Natural killer cell treated with Interleukin-12 subunit alpha and Interleukin-12 subunit beta and Interleukin-15 and Interleukin-18, amount 100 ng/mL, for 72 hours (primary cell): ENCODE data around the gene CRYBG1. TPM values are rescaled to one million over a fixed set of nuclear protein-coding genes. Genes with fewer than 3 reads are reported as not detected.
A peak's percentile ranks its signal among the peaks of the same experiment; 100 is the strongest.

Source experiments
- ATAC-seq, 2 donors: fragments of 150-1000 bp; cut with Tn5 transposase in 1 of 2; sonication (Bioruptor Pico), chemical (Tn5 transposase) in 1 of 2; 2 replicates each; pipeline ENCODE4 v1.10.0; 2021
- DNase-seq: peaks from one replicate; pipeline ENCODE4 v3.0.0; 2022; ENCODE audit warnings: low spot score
- H3K27ac Mint-ChIP-seq, 2 donors: 1 replicate in 1 of 2; 2 replicates in 1 of 2; pipeline ENCODE4 v1.8.0; 2022; ENCODE audit warnings: mixed read lengths in 2 of 2, mild to moderate bottlenecking in 1 of 2, moderate library complexity in 1 of 2
- H3K27me3 Mint-ChIP-seq, 2 donors: 1 replicate in 1 of 2; 2 replicates in 1 of 2; pipeline ENCODE4 v1.8.0; 2022; ENCODE audit warnings: mixed read lengths in 2 of 2
- H3K36me3 Mint-ChIP-seq: one replicate; pipeline ENCODE4 v1.8.0; 2022; ENCODE audit warnings: mixed read lengths
- H3K4me1 Mint-ChIP-seq, 2 donors: 1 replicate in 1 of 2; 2 replicates in 1 of 2; pipeline ENCODE4 v1.8.0; 2022; ENCODE audit warnings: low read depth in 2 of 2, mixed read lengths in 2 of 2, mild to moderate bottlenecking in 1 of 2
- H3K4me3 Mint-ChIP-seq: one replicate; pipeline ENCODE4 v1.8.0; 2022; ENCODE audit warnings: mixed read lengths
- H3K9me3 Mint-ChIP-seq: 2 replicates; pipeline ENCODE4 v1.8.0; 2022; ENCODE audit warnings: mixed read lengths
- total RNA-seq, 2 donors: library from RNA; stranded (reverse); gene quantifications; one replicate each; pipeline ENCODE4 v1.2.3, GENCODE V29; 2022

The CRYBG1 gene
- total RNA-seq, 2 donors from 2014 or later, result 5.8 to 17.0 TPM

DNA sequence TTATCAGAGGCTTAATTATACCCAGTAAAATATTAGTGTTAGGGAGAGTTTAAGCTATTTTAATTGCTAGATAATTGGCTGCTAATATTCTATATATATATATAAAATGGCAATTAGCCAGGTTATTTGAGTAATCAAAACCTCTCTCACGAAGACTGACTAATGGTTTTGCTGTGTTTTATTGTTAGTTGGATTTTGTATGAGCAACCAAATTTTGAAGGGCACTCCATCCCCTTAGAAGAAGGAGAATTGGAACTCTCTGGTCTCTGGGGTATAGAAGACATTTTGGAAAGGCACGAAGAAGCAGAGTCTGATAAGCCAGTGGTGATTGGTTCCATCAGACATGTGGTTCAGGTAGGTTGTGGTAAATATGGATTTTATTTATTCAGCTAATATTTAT is 166.6 kb downstream of the CRYBG1 start:
- Mint-ChIP-seq H3K9me3 (no peaks in the 10 kb centered on the region), H3K27me3 (no peaks in the 10 kb centered on the region), H3K36me3 (peaks cover 13% of the 10 kb centered on the region), H3K4me1 (peaks cover 15 to 46% of the 10 kb centered on the region in 2 donors), H3K4me3 (no peak overlapping the region), H3K27ac (no peak overlapping the region)
- DNase-seq (no peak), ATAC-seq (no peak)

DNA sequence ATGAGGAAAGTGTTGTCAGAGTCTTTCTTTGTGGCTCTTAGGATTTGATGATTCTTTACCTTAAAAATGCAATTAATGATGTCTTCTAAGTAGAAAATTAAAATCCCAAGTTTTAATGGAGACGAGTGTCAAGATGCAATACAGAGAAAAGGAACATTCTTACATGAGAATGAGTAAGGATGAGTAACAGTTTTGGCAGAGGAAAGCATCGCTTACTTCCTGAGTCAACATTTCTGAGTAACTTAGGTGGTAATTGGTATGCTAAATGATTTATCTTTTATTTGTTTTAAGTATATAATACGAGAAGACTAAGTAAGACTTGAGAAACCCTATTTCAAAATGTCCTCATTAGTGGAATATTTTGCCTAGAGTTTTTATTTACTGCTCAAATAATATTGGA is 167.5 kb downstream of the CRYBG1 start:
- peak overlapping the region; percentile 41 for H3K4me3 Mint-ChIP-seq
- H3K9me3 Mint-ChIP-seq, result no peaks in the 10 kb centered on the region
- H3K27ac Mint-ChIP-seq, result peak overlapping the region in 1 of 2 donors; percentile 36
- H3K4me1 Mint-ChIP-seq, result peaks cover 12 to 48% of the 10 kb centered on the region in 2 donors
- no peaks in the 10 kb centered on the region for H3K27me3 Mint-ChIP-seq
- DNase-seq (no peak), ATAC-seq (no peak)
- H3K36me3 Mint-ChIP-seq, result peaks cover 16% of the 10 kb centered on the region

DNA sequence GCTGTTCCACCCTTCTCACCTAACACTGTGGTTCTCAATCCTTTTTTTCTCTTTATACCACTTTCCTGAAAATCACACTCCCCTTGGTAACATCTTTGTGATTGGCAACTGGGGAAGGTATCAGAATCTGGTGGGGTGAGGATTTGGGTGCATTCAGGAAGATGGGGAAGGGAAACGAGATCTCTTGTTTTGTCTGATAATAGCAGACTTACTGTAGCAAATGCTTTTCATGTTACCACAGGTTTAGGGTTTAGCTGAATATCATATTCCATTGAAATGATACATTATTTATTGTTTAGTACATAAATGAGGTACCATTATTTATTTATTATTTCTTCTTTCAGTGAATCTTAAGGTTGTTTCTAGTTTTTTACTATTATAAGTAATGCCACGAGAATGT is 168.0 kb downstream of the CRYBG1 start:
- no peak overlapping the region for H3K4me3 Mint-ChIP-seq
- ATAC-seq (no peak), DNase-seq (no peak)
- H3K27me3 Mint-ChIP-seq, result peaks cover 0 to 2% of the 10 kb centered on the region in 2 donors
- H3K4me1 Mint-ChIP-seq, result peaks cover 18 to 48% of the 10 kb centered on the region in 2 donors
- H3K9me3 Mint-ChIP-seq, result no peaks in the 10 kb centered on the region
- H3K36me3 Mint-ChIP-seq, result peaks cover 21% of the 10 kb centered on the region
- H3K27ac Mint-ChIP-seq, result peak overlapping the region in 1 of 2 donors; percentile 36

DNA sequence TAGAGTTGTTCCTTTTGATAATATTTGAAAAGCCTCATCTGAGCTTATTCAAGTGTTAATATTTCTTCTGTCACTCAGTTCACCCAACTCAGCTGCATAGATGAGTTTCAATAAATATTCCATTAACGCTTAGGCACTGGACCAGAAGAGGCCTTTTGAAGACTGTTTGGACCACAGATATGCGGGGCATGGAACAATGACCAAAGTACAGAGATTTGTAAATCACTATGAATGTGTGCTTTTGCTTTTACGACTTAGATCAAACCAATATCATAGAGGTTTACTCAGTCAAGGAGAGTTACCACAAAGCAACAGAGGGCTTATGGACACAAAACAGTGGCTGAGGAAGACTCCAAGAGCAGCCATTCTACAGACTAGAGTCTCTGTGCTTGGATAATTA is 168.9 kb downstream of the CRYBG1 start:
- peaks cover 24 to 48% of the 10 kb centered on the region in 2 donors for H3K4me1 Mint-ChIP-seq
- peaks cover 27% of the 10 kb centered on the region for H3K36me3 Mint-ChIP-seq
- no peak overlapping the region for H3K4me3 Mint-ChIP-seq

DNA sequence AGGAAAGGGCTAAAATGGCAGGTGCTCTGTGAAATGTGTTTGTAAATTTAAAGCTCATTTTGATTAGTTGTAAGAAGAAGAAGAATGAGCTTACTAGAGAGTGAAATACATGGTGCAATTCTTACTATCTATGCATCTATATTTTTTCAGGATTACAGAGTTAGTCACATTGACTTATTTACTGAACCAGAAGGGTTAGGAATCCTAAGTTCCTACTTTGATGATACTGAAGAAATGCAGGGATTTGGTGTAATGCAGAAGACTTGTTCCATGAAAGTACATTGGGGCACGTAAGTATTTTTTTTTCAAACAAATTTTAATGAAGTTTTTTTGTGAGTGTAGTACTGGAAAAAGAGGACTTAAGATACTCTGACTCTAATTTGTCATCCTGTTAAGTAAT is 169.5 kb downstream of the CRYBG1 start:
- no peak overlapping the region for H3K27ac Mint-ChIP-seq
- H3K9me3 Mint-ChIP-seq, result no peaks in the 10 kb centered on the region
- DNase-seq, result no peak
- H3K36me3 Mint-ChIP-seq, result peaks cover 27% of the 10 kb centered on the region
- no peak for ATAC-seq
- H3K4me1 Mint-ChIP-seq, result peaks cover 26 to 48% of the 10 kb centered on the region in 2 donors
- H3K4me3 Mint-ChIP-seq, result no peak overlapping the region
- peaks cover 0 to 3% of the 10 kb centered on the region in 2 donors for H3K27me3 Mint-ChIP-seq

More for the DNA sequence above, 168.9 kb downstream of the CRYBG1 start:
- DNase-seq (no peak), ATAC-seq (no peak)
- Mint-ChIP-seq H3K27me3 (peaks cover 0 to 3% of the 10 kb centered on the region in 2 donors), H3K27ac (no peak overlapping the region), H3K9me3 (no peaks in the 10 kb centered on the region)

DNA sequence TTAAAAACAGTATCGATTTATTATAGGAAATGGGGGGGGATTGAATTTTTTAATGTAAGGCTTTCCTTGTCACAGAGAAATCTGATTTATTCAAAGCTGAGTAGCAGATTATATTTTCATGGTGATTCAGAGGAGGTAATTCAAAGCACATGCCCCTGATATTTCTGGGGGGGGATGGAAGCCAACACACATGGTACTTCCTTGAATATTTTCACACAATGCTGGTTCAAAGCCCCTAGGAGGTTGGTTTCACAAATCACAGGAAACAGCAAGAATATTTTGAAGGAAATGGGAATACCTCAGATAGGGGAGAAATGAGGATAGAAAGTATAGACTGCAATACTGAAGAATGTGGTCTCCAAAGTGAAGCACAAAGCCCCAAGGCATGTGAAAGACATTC is 170.0 kb downstream of the CRYBG1 start:
- Mint-ChIP-seq H3K4me1 (peaks cover 25 to 48% of the 10 kb centered on the region in 2 donors), H3K4me3 (no peak overlapping the region), H3K36me3 (peaks cover 27% of the 10 kb centered on the region), H3K9me3 (no peaks in the 10 kb centered on the region), H3K27ac (no peak overlapping the region), H3K27me3 (peaks cover 0 to 3% of the 10 kb centered on the region in 2 donors)
- no peak for ATAC-seq
- DNase-seq, result no peak

DNA sequence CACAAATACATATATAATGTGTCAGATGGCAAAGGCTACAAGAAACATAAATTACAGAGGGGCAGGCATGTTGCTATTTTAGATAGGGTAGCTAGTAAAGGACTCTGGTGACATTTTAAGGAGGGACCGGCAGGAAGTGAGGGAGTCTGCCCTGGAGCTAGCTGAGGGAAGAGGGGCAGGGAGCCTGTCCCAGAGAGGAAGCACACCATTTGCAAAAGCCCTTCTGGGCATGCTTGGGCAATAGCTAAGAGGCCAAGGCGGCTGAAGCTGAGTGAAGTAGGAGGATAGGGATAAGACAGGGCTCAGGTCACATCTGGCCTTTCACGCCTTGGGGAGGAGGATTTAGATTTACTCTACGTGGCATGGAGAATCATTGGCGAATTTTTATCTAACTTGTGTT is 172.5 kb downstream of the CRYBG1 start:
- H3K27ac Mint-ChIP-seq, result peak overlapping the region in 1 of 2 donors; percentile 79

DNA sequence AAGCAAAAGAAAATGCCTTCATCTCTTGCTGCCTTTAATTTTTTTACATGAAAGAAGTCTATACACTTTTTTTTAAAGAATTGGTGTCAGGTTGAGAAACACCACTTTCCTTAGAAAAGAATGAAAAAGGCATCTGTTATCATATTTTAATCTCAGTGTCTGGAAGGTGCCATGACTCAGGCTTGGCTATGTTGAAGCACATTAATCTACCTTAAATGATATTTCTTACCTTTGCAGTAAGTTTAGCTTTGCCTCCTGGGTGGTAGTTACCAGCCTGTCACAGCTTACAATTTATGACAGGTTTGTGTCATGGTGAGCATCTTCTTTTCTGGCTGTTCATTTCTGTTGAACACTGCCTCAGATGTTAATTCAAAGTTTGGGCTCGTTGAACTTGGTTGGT is 173.5 kb downstream of the CRYBG1 start:
- ATAC-seq (no peak), DNase-seq (no peak)
- Mint-ChIP-seq H3K9me3 (no peaks in the 10 kb centered on the region), H3K4me1 (peaks cover 40 to 57% of the 10 kb centered on the region in 2 donors), H3K4me3 (peak overlapping the region; percentile 78), H3K27me3 (peaks cover 0 to 3% of the 10 kb centered on the region in 2 donors), H3K27ac (peak overlapping the region; percentile 62 to 79), H3K36me3 (peaks cover 27% of the 10 kb centered on the region)

More for the DNA sequence above, 172.5 kb downstream of the CRYBG1 start:
- H3K4me3 Mint-ChIP-seq, result peak overlapping the region; percentile 78
- peaks cover 38 to 59% of the 10 kb centered on the region in 2 donors for H3K4me1 Mint-ChIP-seq
- no peaks in the 10 kb centered on the region for H3K9me3 Mint-ChIP-seq
- H3K27me3 Mint-ChIP-seq, result peaks cover 0 to 3% of the 10 kb centered on the region in 2 donors
- peaks cover 27% of the 10 kb centered on the region for H3K36me3 Mint-ChIP-seq
- no peak for ATAC-seq
- DNase-seq, result no peak

DNA sequence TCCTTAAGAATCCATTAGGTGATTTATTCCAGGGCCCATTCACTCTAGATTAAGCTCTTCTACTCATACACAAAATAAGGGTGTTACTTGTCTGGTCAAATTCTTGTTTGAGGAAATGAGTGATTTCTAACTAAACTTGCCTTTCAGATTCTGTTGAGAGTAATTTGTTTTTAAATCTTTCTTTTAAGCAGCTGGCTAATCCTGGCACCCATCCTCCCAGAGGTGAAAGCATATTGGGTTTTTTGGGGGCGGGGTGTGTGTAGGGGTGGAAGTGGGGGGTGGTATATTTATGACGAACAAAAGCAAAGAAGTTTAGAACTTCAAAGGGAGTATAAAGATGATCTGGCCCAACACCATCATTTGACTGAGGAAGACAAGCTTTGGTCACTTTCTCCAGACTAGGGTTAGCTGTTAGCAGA is 174.1 kb downstream of the CRYBG1 start:
- no peaks in the 10 kb centered on the region for H3K9me3 Mint-ChIP-seq

DNA sequence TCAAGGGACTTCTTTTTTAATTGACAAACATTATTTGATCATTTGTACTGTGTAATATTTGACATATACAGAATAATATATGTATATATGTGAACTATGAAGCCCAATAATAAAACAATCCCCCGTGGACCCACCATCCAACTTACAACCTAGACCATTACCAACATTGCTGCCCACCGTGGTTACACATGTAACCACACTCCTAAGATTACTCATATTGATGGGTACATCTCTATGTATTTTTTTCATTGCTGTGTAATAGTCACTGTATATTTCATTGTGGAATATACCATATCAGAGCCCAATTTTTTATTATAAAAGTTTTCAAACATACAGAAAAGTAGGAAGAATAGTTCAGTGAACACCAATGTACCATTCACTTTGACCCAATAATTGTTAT is 174.5 kb downstream of the CRYBG1 start:
- Mint-ChIP-seq H3K9me3 (no peaks in the 10 kb centered on the region), H3K36me3 (peaks cover 20% of the 10 kb centered on the region), H3K27me3 (peaks cover 0 to 3% of the 10 kb centered on the region in 2 donors), H3K27ac (peak overlapping the region; percentile 62 to 79), H3K4me1 (peaks cover 40 to 57% of the 10 kb centered on the region in 2 donors), H3K4me3 (peak overlapping the region; percentile 76)
- ATAC-seq (peak; percentile 60 to 73), DNase-seq (no peak)

More for the DNA sequence above, 174.1 kb downstream of the CRYBG1 start:
- Mint-ChIP-seq H3K4me3 (peak overlapping the region; percentile 76), H3K27ac (peak overlapping the region; percentile 62 to 79), H3K4me1 (peaks cover 40 to 57% of the 10 kb centered on the region in 2 donors), H3K27me3 (peaks cover 0 to 3% of the 10 kb centered on the region in 2 donors), H3K36me3 (peaks cover 24% of the 10 kb centered on the region)
- DNase-seq, result no peak
- ATAC-seq, result peak; percentile 68 to 84

DNA sequence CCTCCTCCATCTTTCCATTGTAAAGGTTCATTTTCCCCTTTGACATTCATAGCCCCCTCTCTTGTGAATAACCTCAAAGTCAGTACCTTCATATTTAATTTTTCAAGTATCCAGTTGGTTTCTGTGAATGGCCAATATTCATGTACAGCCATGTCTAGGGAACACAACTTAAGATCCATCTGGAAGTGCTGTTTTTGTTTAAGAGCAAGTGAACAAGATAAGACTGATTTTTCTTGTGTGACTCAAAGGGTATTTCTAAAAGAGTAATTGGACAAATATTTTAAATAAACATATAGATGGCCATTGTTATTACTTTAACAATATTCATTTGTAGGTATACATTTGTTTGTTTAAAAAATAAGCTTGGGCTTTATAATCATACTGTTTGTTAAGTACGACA is 175.8 kb downstream of the CRYBG1 start:
- H3K36me3 Mint-ChIP-seq, result peaks cover 15% of the 10 kb centered on the region
- ATAC-seq (no peak), DNase-seq (no peak)
- peak overlapping the region; percentile 74 to 76 for H3K27ac Mint-ChIP-seq
- H3K4me1 Mint-ChIP-seq, result peaks cover 40 to 57% of the 10 kb centered on the region in 2 donors
- H3K27me3 Mint-ChIP-seq, result peaks cover 0 to 3% of the 10 kb centered on the region in 2 donors
- H3K4me3 Mint-ChIP-seq, result peak overlapping the region; percentile 43
- H3K9me3 Mint-ChIP-seq, result no peaks in the 10 kb centered on the region

DNA sequence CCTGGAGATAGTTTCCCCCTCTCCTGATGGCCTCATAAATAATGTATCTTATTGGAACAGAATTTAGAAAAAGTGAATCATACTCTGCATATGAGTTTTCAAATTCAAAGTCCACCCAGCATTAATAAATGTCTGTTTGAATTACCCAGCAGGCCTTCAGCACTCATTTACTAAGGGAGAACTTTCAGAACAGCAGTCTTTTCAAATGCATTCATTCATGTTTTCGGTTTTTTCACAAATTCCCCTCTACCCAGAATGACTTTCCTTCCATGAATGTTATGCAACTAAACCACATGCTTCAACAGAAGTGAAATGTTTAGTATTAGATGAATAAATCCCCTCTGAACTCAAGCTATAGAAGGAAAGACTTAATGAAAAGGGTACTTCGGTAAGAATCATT is 176.3 kb downstream of the CRYBG1 start:
- peaks cover 40 to 57% of the 10 kb centered on the region in 2 donors for H3K4me1 Mint-ChIP-seq
- peaks cover 0 to 3% of the 10 kb centered on the region in 2 donors for H3K27me3 Mint-ChIP-seq
- no peak for DNase-seq
- H3K36me3 Mint-ChIP-seq, result peaks cover 13% of the 10 kb centered on the region
- peak overlapping the region; percentile 74 to 76 for H3K27ac Mint-ChIP-seq
- peak in 1 of 2 donors; percentile 56 for ATAC-seq
- peak overlapping the region; percentile 73 for H3K4me3 Mint-ChIP-seq
- H3K9me3 Mint-ChIP-seq, result no peaks in the 10 kb centered on the region

DNA sequence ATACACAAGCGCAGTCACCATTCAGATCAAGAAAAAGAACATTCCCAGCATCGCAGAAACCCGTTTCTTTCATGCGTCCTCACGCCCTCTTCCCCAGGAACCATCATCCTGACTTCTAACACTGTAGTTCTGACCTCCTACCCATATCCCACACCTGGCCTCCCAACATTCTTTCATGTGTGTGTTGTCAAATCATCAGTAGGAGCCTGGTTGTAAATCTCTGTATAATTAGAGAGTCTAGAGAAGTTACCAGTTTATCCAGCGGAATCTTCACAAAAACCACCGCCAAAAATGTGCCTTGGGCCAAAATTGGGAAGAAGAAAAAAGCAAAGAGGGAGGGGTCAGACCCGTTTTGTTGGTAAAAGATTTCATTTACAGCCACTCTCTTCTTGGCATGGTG is 177.1 kb downstream of the CRYBG1 start:
- no peaks in the 10 kb centered on the region for H3K9me3 Mint-ChIP-seq
- H3K4me1 Mint-ChIP-seq, result peaks cover 40 to 53% of the 10 kb centered on the region in 2 donors
- peaks cover 13% of the 10 kb centered on the region for H3K36me3 Mint-ChIP-seq
- H3K4me3 Mint-ChIP-seq, result peak overlapping the region; percentile 73
- ATAC-seq (no peak), DNase-seq (no peak)
- peaks cover 0 to 3% of the 10 kb centered on the region in 2 donors for H3K27me3 Mint-ChIP-seq
- H3K27ac Mint-ChIP-seq, result peak overlapping the region; percentile 74 to 76

DNA sequence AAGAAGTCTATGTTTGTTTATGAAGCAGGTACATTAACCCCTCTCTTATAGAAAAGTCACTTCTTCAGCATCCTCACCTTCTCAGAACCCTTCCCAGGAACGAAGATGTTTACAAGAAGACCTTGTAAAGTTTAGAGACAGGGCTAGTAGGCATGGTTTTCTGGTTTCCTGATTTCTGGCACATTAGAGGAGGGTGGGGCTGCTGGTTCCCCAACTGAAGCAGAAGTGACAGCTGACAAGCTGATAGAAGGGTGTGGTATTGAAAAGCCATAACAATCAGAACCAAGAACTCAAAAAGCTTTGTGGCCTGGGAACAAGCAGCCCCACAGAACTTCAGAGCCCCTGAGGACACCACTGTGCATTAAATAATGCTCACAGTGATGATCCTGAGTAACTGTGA is 177.6 kb downstream of the CRYBG1 start:
- Mint-ChIP-seq H3K4me1 (peaks cover 37 to 48% of the 10 kb centered on the region in 2 donors), H3K9me3 (no peaks in the 10 kb centered on the region), H3K27ac (peak overlapping the region; percentile 74 to 76), H3K27me3 (peaks cover 0 to 3% of the 10 kb centered on the region in 2 donors), H3K36me3 (peaks cover 10% of the 10 kb centered on the region), H3K4me3 (peak overlapping the region; percentile 73)
- no peak for DNase-seq
- no peak for ATAC-seq

DNA sequence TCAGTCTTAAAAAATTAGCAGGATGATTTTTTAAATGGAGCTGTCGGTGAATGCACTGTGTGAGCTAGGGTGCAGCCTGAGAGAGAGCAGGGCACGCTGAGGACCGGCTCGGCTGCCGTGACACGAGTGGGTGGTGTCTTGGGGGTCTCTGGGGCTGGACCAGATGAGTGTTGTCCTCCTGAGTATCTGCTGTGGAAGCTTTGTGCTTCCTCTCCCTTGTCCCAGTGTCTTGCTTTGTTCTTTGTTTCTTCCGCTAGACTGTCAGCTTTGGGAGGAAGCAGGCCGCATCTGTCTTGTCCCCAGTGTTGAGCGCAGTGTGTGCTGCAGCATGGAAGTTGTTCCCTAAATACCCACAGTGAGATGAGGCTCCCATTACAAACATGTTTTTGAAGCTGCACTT is 179.4 kb downstream of the CRYBG1 start:
- Mint-ChIP-seq H3K4me3 (no peak overlapping the region), H3K27me3 (no peaks in the 10 kb centered on the region), H3K9me3 (no peaks in the 10 kb centered on the region), H3K4me1 (peaks cover 21 to 30% of the 10 kb centered on the region in 2 donors), H3K36me3 (peaks cover 9% of the 10 kb centered on the region), H3K27ac (peak overlapping the region in 1 of 2 donors; percentile 26)
- ATAC-seq, result no peak
- no peak for DNase-seq
